K562 (cell line): Measurements from ENCODE around the gene ATP1A3.

Experiments
- SMAD1 ChIP-seq: fragments of 150-350 bp; IDR thresholded peaks from 2 replicates; pipeline ENCODE4 v1.6.1; 2014; ENCODE audit warnings: low read length, low read depth; ENCODE audit not compliant: partially characterized antibody
- TF ChIP-seq, protein P1 (sequence below), 3 experiments: IDR thresholded peaks in 2 of 3; conservative IDR thresholded peaks in 1 of 3; 2 replicates each; pipeline ENCODE4 v1.5.1; 2011 to 2012; ENCODE audit warnings: low read length in 3 of 3, mild to moderate bottlenecking in 3 of 3, control low read depth in 2 of 3, improper control_type of control experiment in 1 of 3, inconsistent platforms in 1 of 3, low read depth in 1 of 3, mixed read lengths in 1 of 3, moderate library complexity in 1 of 3; ENCODE audit not compliant: insufficient read depth in 2 of 3
- TF ChIP-seq, protein P2 (sequence below): fragments of 250-450 bp; sonication (Bioruptor Pico); IDR thresholded peaks from 2 replicates; pipeline ENCODE4 v1.4.0; 2020; ENCODE audit warnings: mild to moderate bottlenecking, moderate library complexity

DNA sequence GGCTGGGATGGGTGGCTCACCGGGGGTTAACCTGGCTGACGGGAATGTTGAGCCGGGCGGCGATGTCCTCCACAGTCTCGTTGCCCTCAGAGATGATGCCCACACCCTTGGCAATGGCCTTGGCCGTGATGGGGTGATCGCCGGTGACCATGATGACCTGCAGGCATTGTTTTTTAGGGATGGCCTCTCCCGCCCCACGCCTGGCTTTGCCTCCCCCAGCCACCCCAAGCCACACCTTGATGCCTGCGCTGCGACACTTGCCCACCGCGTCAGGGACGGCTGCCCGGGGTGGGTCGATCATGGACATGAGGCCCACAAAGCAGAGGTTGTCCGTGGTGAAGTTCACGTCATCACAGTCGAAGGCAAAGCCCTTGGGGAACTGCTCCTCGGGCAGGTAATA lies 16.1 kb downstream of the ATP1A3 start:
- no peak for TF ChIP-seq SMAD1
- TF ChIP-seq, protein P1, sequence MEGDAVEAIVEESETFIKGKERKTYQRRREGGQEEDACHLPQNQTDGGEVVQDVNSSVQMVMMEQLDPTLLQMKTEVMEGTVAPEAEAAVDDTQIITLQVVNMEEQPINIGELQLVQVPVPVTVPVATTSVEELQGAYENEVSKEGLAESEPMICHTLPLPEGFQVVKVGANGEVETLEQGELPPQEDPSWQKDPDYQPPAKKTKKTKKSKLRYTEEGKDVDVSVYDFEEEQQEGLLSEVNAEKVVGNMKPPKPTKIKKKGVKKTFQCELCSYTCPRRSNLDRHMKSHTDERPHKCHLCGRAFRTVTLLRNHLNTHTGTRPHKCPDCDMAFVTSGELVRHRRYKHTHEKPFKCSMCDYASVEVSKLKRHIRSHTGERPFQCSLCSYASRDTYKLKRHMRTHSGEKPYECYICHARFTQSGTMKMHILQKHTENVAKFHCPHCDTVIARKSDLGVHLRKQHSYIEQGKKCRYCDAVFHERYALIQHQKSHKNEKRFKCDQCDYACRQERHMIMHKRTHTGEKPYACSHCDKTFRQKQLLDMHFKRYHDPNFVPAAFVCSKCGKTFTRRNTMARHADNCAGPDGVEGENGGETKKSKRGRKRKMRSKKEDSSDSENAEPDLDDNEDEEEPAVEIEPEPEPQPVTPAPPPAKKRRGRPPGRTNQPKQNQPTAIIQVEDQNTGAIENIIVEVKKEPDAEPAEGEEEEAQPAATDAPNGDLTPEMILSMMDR (IDR thresholded peaks at IDR 0.05 in 2 of 3, conservative IDR thresholded peaks at IDR 0.05 in 1 of 3; ENCODE audit: insufficient read depth in 2 of 3, low read depth in 1 of 3, low read length in 3 of 3) = no peak
- TF ChIP-seq, protein P2, sequence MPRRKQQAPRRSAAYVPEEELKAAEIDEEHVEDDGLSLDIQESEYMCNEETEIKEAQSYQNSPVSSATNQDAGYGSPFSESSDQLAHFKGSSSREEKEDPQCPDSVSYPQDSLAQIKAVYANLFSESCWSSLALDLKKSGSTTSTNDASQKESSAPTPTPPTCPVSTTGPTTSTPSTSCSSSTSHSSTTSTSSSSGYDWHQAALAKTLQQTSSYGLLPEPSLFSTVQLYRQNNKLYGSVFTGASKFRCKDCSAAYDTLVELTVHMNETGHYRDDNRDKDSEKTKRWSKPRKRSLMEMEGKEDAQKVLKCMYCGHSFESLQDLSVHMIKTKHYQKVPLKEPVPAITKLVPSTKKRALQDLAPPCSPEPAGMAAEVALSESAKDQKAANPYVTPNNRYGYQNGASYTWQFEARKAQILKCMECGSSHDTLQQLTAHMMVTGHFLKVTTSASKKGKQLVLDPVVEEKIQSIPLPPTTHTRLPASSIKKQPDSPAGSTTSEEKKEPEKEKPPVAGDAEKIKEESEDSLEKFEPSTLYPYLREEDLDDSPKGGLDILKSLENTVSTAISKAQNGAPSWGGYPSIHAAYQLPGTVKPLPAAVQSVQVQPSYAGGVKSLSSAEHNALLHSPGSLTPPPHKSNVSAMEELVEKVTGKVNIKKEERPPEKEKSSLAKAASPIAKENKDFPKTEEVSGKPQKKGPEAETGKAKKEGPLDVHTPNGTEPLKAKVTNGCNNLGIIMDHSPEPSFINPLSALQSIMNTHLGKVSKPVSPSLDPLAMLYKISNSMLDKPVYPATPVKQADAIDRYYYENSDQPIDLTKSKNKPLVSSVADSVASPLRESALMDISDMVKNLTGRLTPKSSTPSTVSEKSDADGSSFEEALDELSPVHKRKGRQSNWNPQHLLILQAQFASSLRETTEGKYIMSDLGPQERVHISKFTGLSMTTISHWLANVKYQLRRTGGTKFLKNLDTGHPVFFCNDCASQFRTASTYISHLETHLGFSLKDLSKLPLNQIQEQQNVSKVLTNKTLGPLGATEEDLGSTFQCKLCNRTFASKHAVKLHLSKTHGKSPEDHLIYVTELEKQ (CRISPR knock-in tag) = no peak
